ENCODE measurements around the gene STK32C. TPM values are rescaled to one million over a fixed set of nuclear protein-coding genes. Genes with fewer than 3 reads are reported as not detected.

Gene STK32C
- total and polyA plus RNA-seq, 2 of the 4 experiments (the other 2 are of a cell fraction) = 5.0 to 8.3 TPM

DNA sequence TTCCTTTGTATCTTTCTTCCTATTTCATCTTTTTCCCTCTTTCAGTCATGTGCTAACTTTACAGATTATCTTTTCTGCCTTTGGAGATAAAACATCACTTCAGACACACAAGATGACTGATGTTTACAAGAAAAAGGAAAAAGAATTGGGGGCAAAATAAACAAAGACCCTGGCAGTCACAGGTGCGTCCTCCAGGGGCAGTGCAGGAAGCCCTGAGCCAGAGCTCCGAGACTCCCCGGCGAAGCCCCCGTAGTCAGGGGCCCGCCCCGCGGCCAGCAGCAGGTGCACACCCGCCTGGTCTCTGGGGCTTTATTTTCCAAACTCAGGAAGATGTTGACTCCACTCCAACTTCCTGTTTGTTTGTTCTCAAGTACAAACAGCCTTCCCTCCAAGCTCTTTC lies 10.2 kb downstream of the STK32C start:
- H4K91ac ChIP-seq (ENCODE audit: insufficient read depth, low read depth, low read length) = no peak overlapping the region
- no peak overlapping the region for H2AK5ac ChIP-seq (ENCODE audit: low read depth, low read length)
- no peaks in the 10 kb centered on the region for H3K9me1 ChIP-seq (ENCODE audit: insufficient read depth, low read length)
- no peak overlapping the region for H3K4ac ChIP-seq (ENCODE audit: low read depth, low read length)
- no peak overlapping the region for H3K14ac ChIP-seq (replicated peaks; ENCODE audit: low read depth, low read length)
- no peak for DNase-seq
- no peak overlapping the region for H3K9ac ChIP-seq (ENCODE audit: low read depth, low read length)
- H3K4me3 ChIP-seq (ENCODE audit: insufficient read depth, low read depth, low read length) = no peak overlapping the region
- dilution Hi-C loops (cut with HindIII; ENCODE audit: low sequenced_read_pairs, unreplicated experiment) = no loop called here
- ChIA-PET POLR2A (ENCODE audit: unreplicated experiment) (no interaction called here), CTCF (no interaction called here)
- H3K79me1 ChIP-seq (ENCODE audit: low read depth in 1 of 2, low read length in 2 of 2) = no peaks in the 10 kb centered on the region
- H4K20me1 ChIP-seq (ENCODE audit: insufficient read depth, low read length) = no peaks in the 10 kb centered on the region
- TF ChIP-seq RFX5 (IDR thresholded peaks at IDR 0.05; ENCODE audit: low read depth, low read length) = no peak
- no peak for TF ChIP-seq NFE2L2 (IDR thresholded peaks at IDR 0.05; ENCODE audit: low read depth, low read length)
- TF ChIP-seq RAD21 (IDR thresholded peaks at IDR 0.05; ENCODE audit: low read length) = no peak
- TF ChIP-seq USF2 (IDR thresholded peaks at IDR 0.05; ENCODE audit: low read depth, low read length) = no peak
- TF ChIP-seq CHD1 (IDR thresholded peaks at IDR 0.05; ENCODE audit: low read depth, low read length) = no peak
- no peak for TF ChIP-seq MAFK (IDR thresholded peaks at IDR 0.05; ENCODE audit: low read depth, low read length)
- no peak for TF ChIP-seq BHLHE40 (IDR thresholded peaks at IDR 0.05; ENCODE audit: low read depth, low read length)
- no peak for TF ChIP-seq RCOR1 (IDR thresholded peaks at IDR 0.05; ENCODE audit: insufficient replicate concordance, low read length)
- TF ChIP-seq CTCF (conservative IDR thresholded peaks at IDR 0.05; ENCODE audit: low read depth, low read length) = no peak
- TF ChIP-seq CEBPB (IDR thresholded peaks at IDR 0.05; ENCODE audit: low read depth, low read length) = no peak
- H3K4me2 ChIP-seq (ENCODE audit: low read depth, low read length) = no peak overlapping the region
- H2BK5ac ChIP-seq (ENCODE audit: low read depth, low read length, poor library complexity, severe bottlenecking) = no peak overlapping the region
- no peak overlapping the region for H2BK15ac ChIP-seq (ENCODE audit: low read depth, low read length)
- H4K8ac ChIP-seq (ENCODE audit: low read depth in 2 of 2, low read length in 2 of 2) = no peak overlapping the region
- 24% methylated on average over 6 of the region's 9 CpGs; no CpG with 5 or more reads in 1 of the 2 experiments for WGBS, 2 experiments (ENCODE audit: extremely low coverage in 2 of 2, insufficient read length in 1 of 2)
- H3K56ac ChIP-seq (ENCODE audit: extremely low read depth, insufficient read depth, low read length) = no peak overlapping the region
- no TSS peak for BruUV-seq (replicated peaks)
- H2BK120ac ChIP-seq (ENCODE audit: low read depth, low read length) = no peak overlapping the region
- no peak overlapping the region for H3K23ac ChIP-seq (ENCODE audit: low read depth, low read length)
- H3K4me1 ChIP-seq (ENCODE audit: control insufficient read depth, insufficient read depth, low read length) = no peaks in the 10 kb centered on the region
- H3K36me3 ChIP-seq (ENCODE audit: control insufficient read depth, insufficient read depth, low read length) = no peaks in the 10 kb centered on the region
- H2AK9ac ChIP-seq (replicated peaks; ENCODE audit: low read depth, low read length, poor library complexity) = no peak overlapping the region
- no peak overlapping the region for H2BK20ac ChIP-seq (ENCODE audit: low read depth, low read length)
- intact Hi-C loops (cut with micrococcal nuclease) = no loop called here
- H3K27ac ChIP-seq (ENCODE audit: insufficient read depth, low read length) = no peak overlapping the region
- no peak overlapping the region for H2AFZ ChIP-seq (replicated peaks; ENCODE audit: low read length, poor library complexity)
- ATAC-seq (ENCODE audit: low read depth) = no peak
- H3K27me3 ChIP-seq (ENCODE audit: control insufficient read depth, insufficient read depth, low read length) = peaks cover 14% of the 10 kb centered on the region; the same call in 1 of the 2 replicates
- in situ Hi-C loops (cut with MboI; ENCODE audit: low sequenced_read_pairs) = no loop called here
- no peaks in the 10 kb centered on the region for H3K9me3 ChIP-seq (ENCODE audit: control insufficient read depth, insufficient read depth, low read length)
- H4K5ac ChIP-seq (ENCODE audit: low read depth, low read length) = no peak overlapping the region
- no peak overlapping the region for H3K18ac ChIP-seq (ENCODE audit: low read depth, low read length)
